CMK (cell line): ENCODE measurements around the gene PDK4.
"Not testable (repeated sequence)": the region's sequence is repeated elsewhere in the genome, so short reads cannot be mapped to it uniquely, and the experiment has no call there.

Experiments
- DNase-seq: peaks from one replicate; pipeline ENCODE4 v3.0.0-alpha.2; 2010; ENCODE audit warnings: low read depth

Gene PDK4

GRCh38 chr7:95604811-95605210, 8.5 kb upstream of the PDK4 start:
- DNase-seq, result not testable (repeated sequence)

DNA sequence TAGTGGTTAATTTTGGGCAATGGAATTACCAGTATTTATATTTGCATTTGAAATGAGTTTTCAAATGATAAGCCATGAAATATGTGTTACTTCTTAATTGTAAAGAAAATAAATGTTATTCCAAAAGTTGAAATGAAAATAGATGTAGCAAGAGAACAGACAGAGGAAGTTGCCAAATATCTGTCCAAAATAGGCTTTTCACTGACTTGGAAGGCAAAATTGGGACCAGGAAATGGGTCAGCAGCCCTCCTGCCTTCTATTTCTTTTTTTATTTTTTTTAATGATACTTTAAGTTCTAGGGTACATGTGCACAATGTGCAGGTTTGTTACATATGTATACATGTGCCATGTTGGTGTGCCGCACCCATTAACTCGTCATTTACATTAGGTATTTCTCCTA, 8.1 kb upstream of the PDK4 start:
- not testable (repeated sequence) for DNase-seq

DNA sequence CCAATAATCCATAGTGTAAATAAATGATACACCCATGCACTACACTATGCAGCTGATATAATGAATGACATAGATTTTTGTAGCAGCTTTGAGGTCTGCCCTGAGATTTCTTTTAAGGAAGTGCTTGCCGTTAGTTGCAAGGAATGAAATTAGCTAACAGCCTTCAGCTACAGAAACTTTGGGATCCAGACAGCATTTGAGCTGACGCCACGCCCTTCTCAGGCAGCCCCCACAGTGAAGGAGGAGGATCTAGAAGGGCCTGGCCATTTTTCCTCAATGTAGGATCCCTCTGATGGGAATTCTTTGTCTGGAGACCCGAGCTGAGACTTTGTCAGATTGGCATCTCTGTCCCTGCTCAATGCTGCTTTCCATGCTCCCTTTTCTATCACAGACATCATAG, 6.1 kb upstream of the PDK4 start:
- DNase-seq, result no peak

DNA sequence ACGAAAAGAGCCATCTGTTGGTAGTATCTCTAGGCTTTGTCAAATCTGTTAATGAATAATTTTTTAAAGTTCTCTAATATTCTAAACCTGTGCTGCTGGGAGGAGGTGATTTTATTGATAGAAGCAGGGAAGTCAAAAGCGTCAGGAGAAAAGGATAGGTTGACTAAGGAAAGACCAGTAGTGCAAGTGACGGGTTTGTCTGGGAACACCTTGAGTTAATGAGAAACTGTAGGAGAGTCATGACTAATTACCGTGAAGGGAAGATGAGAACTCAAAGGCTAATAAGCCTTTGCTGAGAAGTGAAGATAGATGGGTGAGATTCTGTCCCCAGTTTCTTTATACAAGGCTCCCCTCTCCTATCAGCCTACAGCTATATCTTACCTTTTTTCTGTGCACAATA, 5.0 kb upstream of the PDK4 start:
- no peak for DNase-seq

DNA sequence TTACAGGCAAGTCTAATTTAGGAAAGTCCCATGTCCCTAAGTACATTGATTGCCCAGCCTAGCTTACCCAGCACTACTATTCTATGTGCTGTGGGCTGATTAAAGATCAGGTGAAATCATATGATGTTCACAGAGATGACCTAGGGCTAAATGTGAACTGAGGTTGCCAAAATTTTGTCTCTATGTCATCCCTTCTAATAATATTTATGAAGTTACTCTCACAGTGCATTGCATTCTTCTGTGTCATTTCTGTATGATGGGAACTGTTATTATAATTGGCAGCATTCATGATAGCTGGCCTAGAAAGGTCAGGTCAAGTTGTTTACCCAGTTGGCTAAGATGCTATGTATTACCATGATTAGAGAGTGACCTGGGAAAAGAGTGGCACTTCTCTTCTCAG, 2.8 kb upstream of the PDK4 start:
- DNase-seq, result no peak

DNA sequence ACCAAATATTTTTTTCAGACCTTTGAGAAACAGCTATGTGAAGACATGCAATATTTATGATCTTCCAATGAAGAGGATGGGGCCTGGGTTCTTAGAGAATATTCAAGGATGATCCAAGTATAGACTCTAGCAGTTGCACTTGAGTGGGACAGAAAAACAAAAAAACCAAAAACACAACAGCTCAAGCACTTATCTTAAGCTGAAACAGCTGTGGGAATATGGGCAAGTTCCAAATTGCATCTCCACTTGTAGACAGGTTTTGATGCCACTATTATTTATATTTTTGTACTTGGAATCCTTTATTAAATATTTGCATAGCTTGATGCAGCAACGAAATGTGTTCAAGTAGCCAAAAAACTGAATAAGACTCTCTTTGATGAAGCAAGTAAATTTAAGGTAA, 2.2 kb upstream of the PDK4 start:
- DNase-seq, result no peak

DNA sequence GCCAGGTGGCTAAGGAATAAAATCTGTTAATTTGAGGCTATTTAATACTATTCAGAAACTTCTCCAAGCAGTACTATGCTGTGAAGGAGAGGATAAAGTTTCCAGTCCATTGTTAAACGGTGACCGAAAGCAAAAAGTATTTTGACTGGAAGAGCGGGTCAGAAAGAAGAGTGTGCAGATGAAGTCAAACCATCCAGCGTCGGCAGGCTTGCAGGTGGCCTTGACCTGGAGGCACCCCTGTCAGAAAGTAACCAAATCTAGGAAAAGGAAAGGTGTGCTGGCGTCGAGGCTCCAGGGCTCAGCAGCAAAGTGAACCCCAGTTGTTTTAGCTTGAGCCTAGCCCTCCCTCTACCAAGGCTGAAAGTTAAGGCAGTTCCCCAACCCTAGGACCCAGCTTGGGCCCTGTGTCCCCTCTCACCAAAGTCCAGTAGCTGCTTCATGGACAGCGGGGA, 544 bp downstream of the PDK4 start:
- DNase-seq, result no peak

DNA sequence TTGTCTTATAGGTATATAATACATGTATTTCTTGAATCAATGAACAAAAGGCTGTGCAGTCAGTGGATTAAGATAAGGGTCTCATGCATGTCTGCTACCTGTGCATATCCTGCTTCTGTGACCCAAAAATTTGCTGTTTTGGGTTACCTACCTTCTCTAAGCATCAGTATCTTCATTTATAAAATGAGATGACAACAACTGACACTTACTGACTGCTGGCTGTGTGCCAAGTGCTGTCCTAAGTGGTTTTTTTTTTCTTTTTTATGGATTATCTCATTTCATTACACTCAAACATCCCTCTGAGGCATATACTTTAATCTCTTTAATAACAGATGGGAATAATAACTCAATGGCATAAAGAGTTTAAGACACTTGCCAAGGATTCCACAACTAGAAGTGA, 2.1 kb downstream of the PDK4 start:
- DNase-seq, result no peak

GRCh38 chr7:95593343-95593742, 3.0 kb downstream of the PDK4 start:
- DNase-seq, result no peak

DNA sequence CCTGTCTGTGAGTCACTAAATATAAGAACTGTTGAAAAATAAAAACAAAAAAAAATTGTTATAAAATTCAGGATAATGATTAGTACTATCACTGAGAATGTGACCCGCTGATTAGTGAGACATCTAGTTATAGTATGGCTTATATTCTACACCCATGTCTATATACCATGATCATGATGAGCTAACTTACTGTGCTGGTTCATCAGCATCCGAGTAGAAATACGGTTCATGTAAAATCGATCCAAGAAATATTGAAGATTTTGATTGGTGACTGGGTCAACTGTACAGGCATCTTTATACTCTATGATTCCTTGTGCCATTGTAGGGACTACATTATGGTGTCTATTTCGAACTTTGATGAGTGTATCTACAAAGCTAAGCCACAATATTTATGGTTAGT, 3.7 kb downstream of the PDK4 start:
- no peak for DNase-seq

DNA sequence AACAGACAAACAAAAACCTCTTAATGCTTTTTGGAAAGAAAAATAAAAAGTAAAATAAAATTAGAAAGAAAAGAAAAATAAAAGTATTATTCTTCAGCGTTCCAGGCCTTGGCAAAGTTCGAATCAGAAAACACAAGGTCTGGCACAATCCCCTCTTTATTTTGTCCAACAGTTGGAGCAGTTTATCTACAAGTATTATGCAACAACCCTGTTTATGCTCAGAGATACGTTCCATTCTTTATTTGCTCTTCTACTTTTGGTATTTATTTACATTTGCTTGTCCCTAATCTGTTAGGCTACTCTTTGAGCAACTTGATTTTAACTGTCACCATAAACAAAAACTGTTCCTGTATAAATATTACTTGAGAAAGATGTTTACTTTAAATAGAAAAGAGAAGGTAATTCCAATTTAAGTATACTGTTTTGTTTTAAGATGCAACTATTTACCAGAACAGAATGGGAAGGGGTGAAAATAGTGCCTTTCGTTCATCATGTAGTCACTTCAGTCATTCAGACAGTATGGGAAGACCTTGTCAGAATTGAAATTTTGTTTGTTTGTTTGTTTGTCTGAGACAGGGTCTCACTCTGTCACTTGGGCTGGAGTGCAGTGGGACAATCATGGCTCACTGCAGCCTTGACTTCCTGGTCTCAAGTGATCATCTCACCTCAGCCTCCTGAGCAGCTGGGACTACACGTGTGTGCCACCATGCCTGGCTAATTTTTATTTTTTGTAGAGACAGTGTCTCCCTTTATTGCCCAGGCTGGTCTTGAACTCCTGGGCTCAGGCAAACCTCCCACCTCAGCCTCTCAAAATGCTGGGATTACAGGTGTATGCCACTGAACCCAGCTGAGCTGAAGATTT, 5.7 kb downstream of the PDK4 start:
- no peak for DNase-seq

GRCh38 chr7:95589766-95590165, 6.5 kb downstream of the PDK4 start:
- no peak for DNase-seq

DNA sequence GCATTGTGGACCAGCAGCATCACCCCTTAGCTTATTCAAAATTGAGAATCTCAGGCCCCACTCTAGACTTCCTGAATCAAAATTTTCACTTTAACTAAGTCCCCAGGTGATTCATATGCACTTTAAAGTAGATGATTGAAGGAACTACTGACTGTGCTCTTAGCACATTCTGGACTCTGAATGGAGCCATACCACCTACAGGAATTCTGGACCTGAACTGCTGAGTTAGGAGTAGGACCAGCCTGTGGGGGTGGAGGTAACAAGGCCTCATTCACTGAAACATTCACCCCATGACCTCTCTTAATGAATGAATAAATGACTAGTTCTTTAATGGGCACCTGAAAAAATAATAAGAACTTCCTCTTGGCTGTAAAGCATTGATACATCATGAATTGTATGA, 7.3 kb downstream of the PDK4 start:
- no peak for DNase-seq

DNA sequence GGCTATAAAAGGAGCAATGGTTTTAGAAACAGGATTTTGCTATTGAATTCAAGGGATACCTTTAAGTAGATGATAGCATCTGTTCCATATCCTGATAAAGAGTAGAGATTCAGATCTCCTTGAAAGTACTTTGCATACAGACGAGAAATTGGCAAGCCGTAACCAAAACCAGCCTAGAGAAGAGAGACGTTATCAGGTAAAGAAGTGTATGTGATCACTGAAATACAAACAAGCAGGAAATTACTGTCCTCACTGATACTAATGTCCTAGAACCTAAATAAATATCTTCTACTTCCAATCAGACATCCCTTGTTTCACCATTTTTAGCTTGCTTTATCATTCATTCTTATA, 9.4 kb downstream of the PDK4 start:
- DNase-seq, result no peak

GRCh38 chr7:95585426-95585789, 10.9 kb downstream of the PDK4 start:
- no peak for DNase-seq

DNA sequence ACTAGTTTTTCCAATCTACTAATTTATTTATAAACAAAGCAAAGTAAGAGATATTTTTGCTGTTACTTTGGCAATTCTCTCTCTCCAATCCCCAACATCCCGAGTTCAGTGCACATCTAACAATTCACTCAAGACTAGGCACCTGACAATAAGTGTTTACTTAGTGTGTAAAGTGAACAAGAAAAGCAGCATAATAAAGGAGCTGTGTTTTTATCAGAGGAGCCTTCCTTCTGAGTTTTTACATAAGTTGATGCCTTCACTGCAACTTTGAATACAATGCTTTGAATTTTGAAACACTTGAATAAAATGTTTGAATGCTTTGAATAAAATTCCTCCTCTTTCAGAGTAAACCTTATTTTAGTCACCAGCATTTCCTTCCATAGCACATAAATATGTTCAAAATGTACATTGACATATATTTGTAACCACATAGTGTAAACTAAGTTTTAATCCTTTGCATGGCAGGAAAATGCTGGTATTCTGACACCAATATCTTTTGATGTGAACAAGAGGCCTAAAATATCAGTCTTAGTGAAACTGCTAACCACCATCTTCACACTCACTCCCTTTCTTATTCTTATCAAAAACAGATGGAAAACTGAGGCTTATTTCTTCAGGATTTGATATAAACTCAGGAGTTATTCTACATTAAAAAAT, 11.4 kb downstream of the PDK4 start:
- no peak for DNase-seq

- DNase-seq, result no peak
Measured at GRCh38 chr7:95583834-95584621, 12.3 kb downstream of the PDK4 start.

DNA sequence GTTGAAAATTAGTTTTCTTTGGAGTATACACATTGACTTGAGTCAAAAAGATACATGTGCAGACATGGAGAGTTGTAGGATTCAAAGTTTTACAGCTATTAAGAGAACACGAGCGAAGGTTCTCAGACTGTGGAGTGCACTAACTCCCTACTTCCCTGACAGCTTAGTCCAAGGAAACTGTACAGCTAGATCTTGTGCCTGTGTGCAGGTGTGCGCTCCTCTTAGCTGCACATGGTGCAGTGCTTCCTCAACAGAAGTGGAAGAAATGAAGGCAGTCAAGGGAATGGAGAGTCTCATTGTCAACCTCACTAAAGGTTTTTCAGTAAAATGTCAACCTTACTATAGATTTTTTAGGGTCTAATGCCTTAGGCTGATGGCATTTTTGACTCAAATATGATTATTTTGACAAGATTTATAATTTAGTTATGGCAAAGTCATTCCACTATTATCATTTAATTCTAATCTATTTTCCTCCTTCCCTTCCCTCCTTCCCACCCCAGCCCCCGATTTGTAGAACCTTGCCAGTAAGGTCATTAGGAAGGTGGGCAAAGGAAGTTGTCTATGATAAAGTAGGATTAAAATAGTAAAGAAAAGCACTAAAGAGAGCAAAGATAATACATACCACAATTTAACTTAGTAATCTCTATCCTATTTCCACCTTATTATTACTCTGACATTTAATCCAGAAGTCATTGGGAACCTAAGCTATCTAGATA, 13.6 kb downstream of the PDK4 start:
- no peak for DNase-seq

DNA sequence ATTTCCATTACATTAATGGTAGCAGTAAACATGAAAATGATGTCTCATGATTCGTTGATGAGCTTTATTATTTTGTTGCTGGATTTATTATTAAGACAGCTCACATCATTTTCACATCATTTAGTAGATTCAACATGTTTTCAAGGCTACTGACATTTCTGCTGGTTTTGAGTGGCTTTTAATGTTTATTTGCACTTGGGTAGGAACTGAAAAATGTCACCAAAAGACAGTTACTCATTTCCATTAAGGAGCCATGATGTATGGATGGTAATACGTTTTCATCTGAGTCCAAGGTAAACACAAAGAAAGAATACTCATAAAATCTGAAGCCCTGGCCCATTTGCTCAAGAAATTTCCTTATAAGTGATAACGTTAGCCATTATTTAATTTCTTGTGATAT, 14.8 kb downstream of the PDK4 start:
- no peak for DNase-seq

- no peak for DNase-seq
Measured at GRCh38 chr7:95579318-95579717, 17.0 kb downstream of the PDK4 start.

GRCh38 chr7:95578299-95578855, 17.9 kb downstream of the PDK4 start:
- no peak for DNase-seq

DNA sequence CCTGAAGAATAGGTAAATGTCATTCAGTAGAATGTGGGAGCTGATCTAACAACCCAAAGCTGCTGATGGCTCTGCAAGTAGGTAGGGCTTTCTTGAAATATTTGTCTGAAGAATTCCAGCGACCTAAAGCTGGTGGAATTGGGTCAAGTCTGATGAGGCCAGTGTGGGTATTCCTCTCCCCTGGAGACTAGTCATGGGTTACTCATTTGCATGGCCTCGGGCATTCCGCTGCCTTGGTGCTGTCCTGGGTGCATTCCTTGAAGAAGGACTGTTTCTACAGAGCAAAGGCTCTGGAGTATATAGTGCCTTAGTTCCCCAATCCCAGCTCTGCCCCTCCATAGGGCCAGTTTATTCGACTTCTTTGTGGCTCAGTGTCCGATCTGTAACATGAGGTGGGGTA, 19.2 kb downstream of the PDK4 start:
- DNase-seq, result no peak
